ENCODE data around the gene TPD52L1.

The TPD52L1 gene, protein sequence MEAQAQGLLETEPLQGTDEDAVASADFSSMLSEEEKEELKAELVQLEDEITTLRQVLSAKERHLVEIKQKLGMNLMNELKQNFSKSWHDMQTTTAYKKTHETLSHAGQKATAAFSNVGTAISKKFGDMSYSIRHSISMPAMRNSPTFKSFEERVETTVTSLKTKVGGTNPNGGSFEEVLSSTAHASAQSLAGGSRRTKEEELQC

DNA sequence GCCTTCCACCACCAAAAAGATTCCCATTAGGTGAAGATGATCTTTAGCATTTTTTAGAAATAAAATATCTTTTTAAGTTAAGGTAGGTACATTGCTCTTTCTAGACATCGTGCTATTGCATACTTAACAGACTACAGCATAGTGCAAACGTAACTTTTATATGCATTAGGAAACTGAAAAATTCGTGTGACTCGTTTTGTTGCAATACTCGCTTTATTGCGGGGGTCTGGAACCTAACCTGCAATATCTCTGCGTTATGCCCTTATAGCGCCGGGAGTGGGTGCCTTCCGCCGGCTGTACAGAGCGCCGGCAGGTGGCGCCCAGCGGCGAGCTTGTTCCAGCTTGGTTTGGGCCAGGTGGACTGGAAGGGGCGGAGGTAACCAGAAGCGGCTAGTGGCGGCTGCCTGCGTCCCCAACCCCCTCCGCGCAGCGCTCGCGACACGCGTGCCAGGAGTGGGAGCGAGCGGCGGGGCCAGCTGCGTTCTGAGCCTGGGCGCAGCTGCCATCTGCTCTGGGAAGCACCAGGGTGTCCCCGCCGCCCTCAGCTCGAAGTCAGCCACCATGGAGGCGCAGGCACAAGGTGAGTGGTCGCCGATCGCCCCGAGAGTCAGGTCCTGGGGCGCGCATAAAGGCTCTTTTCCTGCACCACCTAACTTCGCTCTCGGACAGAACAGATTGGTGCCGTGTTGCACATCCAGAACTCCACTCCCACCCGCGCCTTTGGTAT lies at the start of gene TPD52L1:
TSS of gene TPD52L1 (plus strand) at position 383 of the 727 bp plus-strand sequence. CDS start at position 562, 179 bp downstream.
- H3K4me1 ChIP-seq (ENCODE audit: control insufficient read depth, low read length): no peaks in the 10 kb centered on the region
- H3K4me3 ChIP-seq (ENCODE audit: low read length): no peak within 1 kb of the TSS
- H3K9me3 ChIP-seq (ENCODE audit: control insufficient read depth, insufficient read depth, low read length): no peaks in the 10 kb centered on the region
- no peaks in the 10 kb centered on the region for H3F3A ChIP-seq (ENCODE audit: control insufficient read depth, insufficient read depth)
- TF ChIP-seq EZH2phosphoT487 (IDR thresholded peaks at IDR 0.05; ENCODE audit: borderline replicate concordance, low read length) (no peak), CTCF (IDR thresholded peaks at IDR 0.05; ENCODE audit: low read depth, low read length, poor library complexity, severe bottlenecking) (peak; percentile 61)
- no peak within 1 kb of the TSS for H3K4me2 ChIP-seq (ENCODE audit: low read length)
- H3K27me3 ChIP-seq (ENCODE audit: control insufficient read depth, low read length): no peaks in the 10 kb centered on the region
- no peak within 1 kb of the TSS for H3K27ac ChIP-seq (ENCODE audit: low read depth, low read length)
- H3K36me3 ChIP-seq (ENCODE audit: control insufficient read depth, low read length): no peaks in the 10 kb centered on the region
- H4K20me1 ChIP-seq (ENCODE audit: control insufficient read depth, insufficient read depth, low read depth, low read length): no peaks in the 10 kb centered on the region
- H3K79me2 ChIP-seq (ENCODE audit: control insufficient read depth, low read length): no peaks in the 10 kb centered on the region
- H3K9me2 ChIP-seq (replicated peaks; ENCODE audit: control insufficient read depth, low read length): no peaks in the 10 kb centered on the region

- Histone ChIP-seq H3K4me1 (ENCODE audit: control insufficient read depth, low read length) (no peaks in the 10 kb centered on the region), H3K79me2 (ENCODE audit: control insufficient read depth, low read length) (no peaks in the 10 kb centered on the region), H3K4me2 (ENCODE audit: low read length) (no peak overlapping the region), H3F3A (ENCODE audit: control insufficient read depth, insufficient read depth) (no peaks in the 10 kb centered on the region), H3K4me3 (ENCODE audit: low read length) (no peak overlapping the region), H3K27me3 (ENCODE audit: control insufficient read depth, low read length) (peaks cover 6% of the 10 kb centered on the region; the same call in 1 of the 2 replicates), H4K20me1 (ENCODE audit: control insufficient read depth, insufficient read depth, low read depth, low read length) (no peaks in the 10 kb centered on the region), H3K27ac (ENCODE audit: low read depth, low read length) (no peak overlapping the region), H3K9me3 (ENCODE audit: control insufficient read depth, insufficient read depth, low read length) (no peaks in the 10 kb centered on the region), H3K36me3 (ENCODE audit: control insufficient read depth, low read length) (no peaks in the 10 kb centered on the region), H3K9me2 (replicated peaks; ENCODE audit: control insufficient read depth, low read length) (no peaks in the 10 kb centered on the region)
- TF ChIP-seq EZH2phosphoT487 (IDR thresholded peaks at IDR 0.05; ENCODE audit: borderline replicate concordance, low read length) (no peak), CTCF (IDR thresholded peaks at IDR 0.05; ENCODE audit: low read depth, low read length, poor library complexity, severe bottlenecking) (no peak)
These were observed 49.1 kb upstream of the TPD52L1 start for GRCh38 chr6:125104425-125104824.

- no peaks in the 10 kb centered on the region for H4K20me1 ChIP-seq (ENCODE audit: control insufficient read depth, insufficient read depth, low read depth, low read length)
- no peaks in the 10 kb centered on the region for H3K79me2 ChIP-seq (ENCODE audit: control insufficient read depth, low read length)
- H3K27ac ChIP-seq (ENCODE audit: low read depth, low read length): no peak overlapping the region
- H3K27me3 ChIP-seq (ENCODE audit: control insufficient read depth, low read length): 0 out of 2 replicates have a peak, but pooled peaks cover 3% of the 10 kb centered on the region
- H3K36me3 ChIP-seq (ENCODE audit: control insufficient read depth, low read length): no peaks in the 10 kb centered on the region
- H3K4me2 ChIP-seq (ENCODE audit: low read length): no peak overlapping the region
- H3F3A ChIP-seq (ENCODE audit: control insufficient read depth, insufficient read depth): no peaks in the 10 kb centered on the region
- H3K4me1 ChIP-seq (ENCODE audit: control insufficient read depth, low read length): no peaks in the 10 kb centered on the region
- H3K4me3 ChIP-seq (ENCODE audit: low read length): no peak overlapping the region
- TF ChIP-seq EZH2phosphoT487 (IDR thresholded peaks at IDR 0.05; ENCODE audit: borderline replicate concordance, low read length) (no peak), CTCF (IDR thresholded peaks at IDR 0.05; ENCODE audit: low read depth, low read length, poor library complexity, severe bottlenecking) (no peak)
- H3K9me2 ChIP-seq (replicated peaks; ENCODE audit: control insufficient read depth, low read length): no peaks in the 10 kb centered on the region
- peaks cover 3% of the 10 kb centered on the region; the same call in 1 of the 2 replicates for H3K9me3 ChIP-seq (ENCODE audit: control insufficient read depth, insufficient read depth, low read length)
These were observed 46.5 kb upstream of the TPD52L1 start for GRCh38 chr6:125107048-125107447.
